GM12873 (cell line): Measurements from ENCODE around the gene PBRM1.

Source experiments
- TF ChIP-seq, protein P1 (sequence below): IDR thresholded peaks from 2 replicates; pipeline ENCODE4 v1.5.1; 2012; ENCODE audit warnings: low read depth, mild to moderate bottlenecking, moderate library complexity, low read length, control low read depth; ENCODE audit not compliant: insufficient read depth; ENCODE audit errors: missing control alignments

The PBRM1 gene

DNA sequence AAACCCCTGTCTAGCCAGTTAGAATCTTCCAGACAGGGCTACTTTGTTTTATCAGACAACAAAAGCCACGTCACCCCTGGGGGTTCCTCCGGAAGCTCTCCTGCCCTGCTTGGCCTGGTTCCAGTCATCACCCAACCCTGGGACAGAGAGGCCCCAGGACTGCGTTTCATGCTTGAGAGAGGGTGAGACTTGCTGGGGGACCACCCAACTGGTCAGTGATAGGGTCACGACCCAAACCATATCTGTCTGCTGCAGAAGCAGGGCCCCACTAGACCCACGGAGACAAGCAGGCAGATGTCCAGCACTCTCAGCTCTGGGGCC, 153.2 kb downstream of the PBRM1 start:
- TF ChIP-seq, protein P1, sequence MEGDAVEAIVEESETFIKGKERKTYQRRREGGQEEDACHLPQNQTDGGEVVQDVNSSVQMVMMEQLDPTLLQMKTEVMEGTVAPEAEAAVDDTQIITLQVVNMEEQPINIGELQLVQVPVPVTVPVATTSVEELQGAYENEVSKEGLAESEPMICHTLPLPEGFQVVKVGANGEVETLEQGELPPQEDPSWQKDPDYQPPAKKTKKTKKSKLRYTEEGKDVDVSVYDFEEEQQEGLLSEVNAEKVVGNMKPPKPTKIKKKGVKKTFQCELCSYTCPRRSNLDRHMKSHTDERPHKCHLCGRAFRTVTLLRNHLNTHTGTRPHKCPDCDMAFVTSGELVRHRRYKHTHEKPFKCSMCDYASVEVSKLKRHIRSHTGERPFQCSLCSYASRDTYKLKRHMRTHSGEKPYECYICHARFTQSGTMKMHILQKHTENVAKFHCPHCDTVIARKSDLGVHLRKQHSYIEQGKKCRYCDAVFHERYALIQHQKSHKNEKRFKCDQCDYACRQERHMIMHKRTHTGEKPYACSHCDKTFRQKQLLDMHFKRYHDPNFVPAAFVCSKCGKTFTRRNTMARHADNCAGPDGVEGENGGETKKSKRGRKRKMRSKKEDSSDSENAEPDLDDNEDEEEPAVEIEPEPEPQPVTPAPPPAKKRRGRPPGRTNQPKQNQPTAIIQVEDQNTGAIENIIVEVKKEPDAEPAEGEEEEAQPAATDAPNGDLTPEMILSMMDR: no peak

- TF ChIP-seq, protein P1: no peak
Measured at GRCh38 chr3:52531860-52532516, 153.7 kb downstream of the PBRM1 start.

- TF ChIP-seq, protein P1: no peak
Measured at GRCh38 chr3:52530918-52531826, 154.5 kb downstream of the PBRM1 start.

DNA sequence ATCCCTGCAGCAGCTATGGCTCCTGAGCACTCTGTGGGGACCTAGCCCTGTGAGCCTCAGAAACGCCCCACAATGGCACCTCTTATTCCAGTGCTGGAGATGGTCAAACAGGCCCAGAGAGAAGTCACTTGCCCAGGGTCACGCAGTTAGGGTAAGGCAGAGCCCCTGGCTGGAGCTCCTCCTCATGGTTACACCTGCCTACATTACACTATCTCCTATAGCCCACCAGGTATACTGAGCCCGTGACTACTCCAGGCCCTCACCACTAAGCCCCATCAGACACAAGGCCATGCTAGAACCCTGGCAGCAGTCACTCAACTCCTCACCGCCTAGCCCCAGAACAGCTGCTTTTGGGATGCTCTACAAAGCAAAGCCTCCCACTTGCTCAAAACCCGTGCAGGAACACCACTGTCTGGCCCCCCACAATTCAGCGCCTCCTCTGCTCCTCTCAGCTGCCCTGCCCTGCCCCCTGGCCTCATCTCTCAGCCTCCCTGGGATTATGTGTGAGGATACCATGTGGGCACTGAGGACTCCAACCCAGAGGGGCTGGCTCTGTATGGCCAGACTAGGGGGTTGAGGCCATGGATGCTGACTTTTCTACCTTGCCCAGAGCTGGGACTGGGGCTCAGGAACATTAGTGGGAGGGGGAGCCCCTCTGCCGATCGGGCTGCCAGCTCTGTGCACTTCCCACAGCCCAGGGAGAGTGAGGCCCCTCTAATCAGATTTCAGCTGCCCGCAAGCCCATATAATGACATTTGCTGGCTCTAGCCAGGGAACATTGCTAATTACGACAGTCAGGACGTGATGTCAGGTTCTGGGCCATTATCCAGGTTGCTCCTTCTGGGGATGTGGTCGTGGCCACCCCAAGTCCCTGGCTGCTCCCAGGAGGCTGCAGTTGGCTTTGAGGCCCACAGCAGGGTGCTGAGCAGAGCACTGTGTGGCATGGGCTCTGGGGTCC, 156.1 kb downstream of the PBRM1 start:
- TF ChIP-seq, protein P1: no peak

DNA sequence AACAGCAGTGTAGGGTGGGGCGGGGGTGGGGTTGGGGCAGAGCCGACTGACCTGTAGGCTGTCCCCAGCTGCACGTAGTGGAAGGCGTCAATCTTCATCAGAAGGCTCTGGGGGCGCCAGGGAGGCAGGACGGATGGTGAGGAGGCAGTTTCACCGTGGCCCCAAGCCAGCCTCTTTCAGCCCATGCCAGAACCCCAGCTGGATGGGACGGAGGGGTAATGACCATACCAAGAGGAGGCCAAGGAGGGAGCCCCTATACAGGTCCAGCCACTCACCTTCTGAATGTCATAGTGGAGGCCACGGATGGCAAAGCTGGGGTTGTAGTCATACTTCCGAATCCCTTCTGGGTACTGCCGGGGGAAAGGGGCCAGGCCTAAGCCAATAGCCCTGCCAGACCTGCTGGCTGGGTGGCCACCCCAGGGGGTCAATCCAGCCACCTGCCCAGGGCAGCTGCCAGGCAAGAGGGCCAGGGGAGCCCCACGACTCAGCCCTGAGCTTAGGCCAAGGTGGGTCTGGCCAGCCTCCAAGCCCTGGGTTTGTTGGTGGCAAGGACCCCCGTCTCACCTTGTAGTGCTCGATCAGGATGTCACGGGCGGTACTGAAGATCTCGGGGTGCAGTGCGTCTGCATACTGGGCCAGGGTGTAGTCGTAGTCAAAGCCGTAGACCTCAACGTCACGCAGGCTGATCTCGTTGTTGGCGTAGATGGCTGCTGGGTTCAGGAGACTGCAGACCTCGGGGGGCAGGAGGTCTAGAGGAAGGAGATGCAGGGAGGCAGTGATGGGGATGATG, 156.9 kb downstream of the PBRM1 start:
- TF ChIP-seq, protein P1: no peak

DNA sequence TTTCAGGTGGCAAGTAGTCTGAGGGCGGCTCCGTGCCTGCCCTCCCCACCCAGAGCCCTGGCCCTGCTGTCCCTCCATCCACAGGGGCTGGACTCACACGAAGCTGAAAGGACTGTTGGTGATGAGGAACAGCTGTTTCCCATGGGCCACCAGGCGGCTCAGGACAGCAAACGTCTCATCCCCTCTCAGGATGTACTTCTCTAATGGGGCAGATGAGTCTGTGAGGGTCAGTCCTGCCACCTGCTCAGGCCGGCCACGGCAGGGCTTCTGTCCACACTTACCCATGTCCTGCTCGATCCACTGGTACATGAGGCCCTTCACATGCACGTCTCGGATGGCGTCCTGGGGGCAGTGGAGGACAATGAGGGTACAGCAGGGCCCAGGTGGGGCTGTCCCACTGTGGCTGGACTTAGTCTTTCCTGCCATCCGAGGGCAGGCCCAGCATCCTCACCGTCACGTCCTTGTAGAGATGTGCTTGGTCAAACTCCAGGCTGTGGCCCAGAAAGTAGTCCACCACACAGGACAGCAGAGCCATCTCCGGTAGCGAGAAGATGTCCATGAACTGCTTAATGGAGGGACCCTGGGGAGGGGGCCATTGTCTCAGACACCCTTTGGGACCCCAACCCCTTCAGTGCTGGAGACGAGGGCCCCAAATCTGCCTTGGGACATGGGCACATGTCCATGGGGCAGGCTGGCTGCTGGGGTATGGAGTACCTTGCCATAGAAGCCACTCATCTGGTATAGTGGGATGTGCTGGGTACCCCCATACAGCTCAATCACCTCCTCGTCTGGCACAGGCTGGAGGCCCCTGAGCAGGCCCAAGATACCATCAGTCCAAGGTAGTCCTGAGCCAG, 157.8 kb downstream of the PBRM1 start:
- TF ChIP-seq, protein P1: no peak
